Posterior vena cava (tissue), 2 donors: ENCODE measurements around the gene GLIPR1. TPM values are rescaled to one million over a fixed set of nuclear protein-coding genes. Genes with fewer than 3 reads are reported as not detected.

Experiments used
- DNase-seq: peaks from one replicate; pipeline ENCODE4 v3.0.0-alpha.2; 2020; ENCODE audit warnings: low spot score
- intact Hi-C, 2 donors: fragments of 100-400 bp; cut with DNase I; formaldehyde crosslinking; loops; one replicate each; pipeline versions ENCODE4 v1.14.1 to v1.14.2; 2022 to 2023
- total RNA-seq, 2 donors: library from RNA; stranded (reverse); fragmentation: NEBNext Ultra II Directional; extraction: Animal tissue kit (Norgen Biotek cat#: 25700); gene quantifications; one replicate each; pipeline ENCODE4 v1.2.1, GENCODE V29; 2021
- donor health status: DM: yes; HTN: yes; CAD: no.
- donor health status: DM: yes; HTN: yes; CAD: no.

GLIPR1 gene
- total RNA-seq, 2 donors from 2014 or later, result 57.2 to 68.0 TPM

DNA sequence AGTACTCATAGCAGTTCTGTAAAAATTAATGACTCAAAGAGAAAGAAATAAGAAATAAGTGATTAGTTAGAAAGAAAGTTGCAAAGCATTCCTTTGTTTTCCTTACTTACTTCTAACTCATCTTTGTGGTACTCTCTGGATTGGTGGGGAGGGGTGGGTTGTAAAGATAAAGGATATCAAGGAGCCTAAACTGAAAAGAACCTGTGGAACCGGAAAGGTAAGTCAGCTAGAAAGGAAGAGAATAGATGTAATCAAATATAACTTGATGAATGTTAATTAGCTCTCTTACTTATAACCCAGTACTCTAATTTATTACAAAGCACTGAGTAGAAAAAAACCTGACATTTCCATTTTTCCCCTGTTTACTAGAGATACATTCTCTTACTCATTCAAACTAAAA lies 68.3 kb downstream of the GLIPR1 start:
- DNase-seq, result no peak
- intact Hi-C loops, result no loop called here

GRCh38 chr12:75549989-75550388 lies 69.4 kb downstream of the GLIPR1 start:
- intact Hi-C loops, result no loop called here
- DNase-seq, result no peak

DNA sequence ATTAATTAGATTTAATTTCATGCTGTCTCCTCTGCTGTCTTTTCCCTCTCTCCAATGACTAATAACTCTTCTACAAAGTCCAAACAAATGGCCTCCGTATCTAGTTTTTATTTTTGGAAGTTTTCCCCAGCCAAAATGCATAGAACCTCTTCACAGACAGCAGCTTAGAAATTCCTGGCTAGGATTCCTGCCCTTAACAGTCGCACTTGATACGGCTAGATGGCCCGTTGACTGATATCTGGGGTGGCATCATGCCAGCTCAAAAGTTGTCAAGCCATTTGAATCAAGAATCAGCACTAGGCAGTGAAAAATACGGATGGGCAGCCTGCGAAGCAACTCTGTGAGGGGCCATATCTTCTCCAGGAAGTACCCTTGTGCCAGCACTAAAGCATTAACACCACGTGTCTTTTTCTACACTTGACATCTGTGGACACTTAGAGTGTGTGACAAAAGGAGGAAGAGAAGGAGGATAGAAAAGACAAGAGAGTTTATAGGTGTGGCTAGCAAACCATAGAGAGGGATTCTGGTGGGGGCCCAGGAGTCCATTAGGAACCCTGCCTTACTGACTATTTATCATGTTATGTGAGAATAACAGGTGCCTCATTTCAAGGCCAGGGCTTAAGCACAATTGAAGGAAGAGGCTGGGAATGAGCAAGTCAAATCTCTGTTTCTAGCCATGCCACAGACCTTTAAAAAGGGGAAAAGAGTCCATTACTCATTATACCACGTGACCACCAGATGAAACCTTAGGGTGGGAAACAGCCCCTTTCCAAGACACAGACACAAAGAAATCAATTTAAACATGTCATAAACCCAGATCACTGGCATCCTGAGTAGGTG lies 70.1 kb downstream of the GLIPR1 start:
- intact Hi-C loops, result no loop called here
- DNase-seq, result no peak

GRCh38 chr12:75551477-75551876 lies 70.9 kb downstream of the GLIPR1 start:
- intact Hi-C loops, result no loop called here
- no peak for DNase-seq

- no peak for DNase-seq
- intact Hi-C loops, result no loop called here
These were observed 72.8 kb downstream of the GLIPR1 start for GRCh38 chr12:75553398-75553797.

Other genes starting within 250 kb of the GLIPR1 start
- 10 to 100 TPM in 1 of 2 donors, 1 to 10 TPM in 1; 8.6 to 13.5 TPM for gene CAPS2, start 150.4 kb upstream of the GLIPR1 start, total RNA-seq
- not detected for gene GLIPR1L1, start 146.1 kb upstream of the GLIPR1 start, total RNA-seq
- under 1 TPM; 0.38 to 0.65 TPM for gene GLIPR1L2, start 89.7 kb upstream of the GLIPR1 start, total RNA-seq
- 10 to 100 TPM; 47.6 TPM for gene KRR1, start 30.9 kb downstream of the GLIPR1 start, total RNA-seq